GM23248 (cell line): ENCODE results near the gene MRPL20. TPM values are rescaled to one million over a fixed set of nuclear protein-coding genes. Genes with fewer than 3 reads are reported as not detected.
"Not testable (repeated sequence)": the region's sequence is repeated elsewhere in the genome, so short reads cannot be mapped to it uniquely, and the experiment has no call there.

Source experiments
- DNase-seq: peaks from one replicate; pipeline ENCODE4 v3.0.0-alpha.2; 2015
- H2AFZ ChIP-seq: fragments of 200-600 bp; sonication (generic); 2 replicates; pipeline ENCODE4 v1.6.1; 2016; ENCODE audit warnings: antibody characterized with exemption
- H3F3A ChIP-seq: fragments of 200-600 bp; sonication (generic); 2 replicates; pipeline ENCODE4 v1.6.1; 2016; ENCODE audit warnings: mild to moderate bottlenecking, antibody characterized with exemption, mixed run types; ENCODE audit not compliant: insufficient read depth
- H3K27ac ChIP-seq: fragments of 200-600 bp; sonication (generic); 2 replicates; pipeline ENCODE4 v1.5.1; 2016; ENCODE audit warnings: mild to moderate bottlenecking
- H3K27me3 ChIP-seq: fragments of 200-600 bp; sonication (generic); replicated peaks from 2 replicates; pipeline ENCODE4 v1.6.1; 2016; ENCODE audit warnings: mild to moderate bottlenecking; ENCODE audit not compliant: insufficient read depth
- H3K36me3 ChIP-seq: fragments of 200-600 bp; sonication (generic); 2 replicates; pipeline ENCODE4 v1.6.1; 2016; ENCODE audit warnings: low read depth, mild to moderate bottlenecking
- H3K4me1 ChIP-seq: fragments of 200-600 bp; sonication (generic); 2 replicates; pipeline ENCODE4 v1.6.1; 2016; ENCODE audit warnings: mild to moderate bottlenecking; ENCODE audit not compliant: insufficient read depth
- H3K4me2 ChIP-seq: fragments of 200-600 bp; sonication (generic); one replicate; pipeline ENCODE4 v1.6.1; 2016; ENCODE audit warnings: mild to moderate bottlenecking; ENCODE audit not compliant: unreplicated experiment
- H3K4me3 ChIP-seq: fragments of 200-600 bp; sonication (generic); 2 replicates; pipeline ENCODE4 v1.5.1; 2016; ENCODE audit warnings: mild to moderate bottlenecking
- H3K79me2 ChIP-seq: fragments of 200-600 bp; sonication (generic); 2 replicates; pipeline ENCODE4 v1.6.1; 2016; ENCODE audit warnings: mild to moderate bottlenecking; ENCODE audit not compliant: insufficient read depth
- H3K9ac ChIP-seq: fragments of 200-600 bp; sonication (generic); 2 replicates; pipeline ENCODE4 v1.6.1; 2016; ENCODE audit warnings: mild to moderate bottlenecking
- H3K9me2 ChIP-seq: fragments of 200-600 bp; sonication (generic); 2 replicates; pipeline ENCODE4 v1.6.1; 2016; ENCODE audit warnings: mixed run types, mild to moderate bottlenecking, moderate library complexity; ENCODE audit not compliant: insufficient read depth
- H3K9me3 ChIP-seq: fragments of 200-600 bp; sonication (generic); one replicate; pipeline ENCODE4 v1.6.1; 2017; ENCODE audit warnings: low read depth
- H4K20me1 ChIP-seq: fragments of 200-600 bp; sonication (generic); 2 replicates; pipeline ENCODE4 v1.6.0; 2016; ENCODE audit not compliant: insufficient read depth
- EZH2 ChIP-seq: fragments of 200-600 bp; sonication (generic); IDR thresholded peaks from 2 replicates; pipeline ENCODE4 v1.6.1; 2018; ENCODE audit warnings: antibody characterized with exemption, mild to moderate bottlenecking; ENCODE audit not compliant: insufficient read depth, poor library complexity, severe bottlenecking
- EZH2phosphoT487 ChIP-seq: fragments of 200-600 bp; sonication (generic); IDR thresholded peaks from 2 replicates; pipeline ENCODE4 v1.6.1; 2018; ENCODE audit warnings: antibody characterized with exemption, moderate library complexity, mild to moderate bottlenecking, low read depth; ENCODE audit not compliant: insufficient read depth
- WGBS, 2 experiments: methylation state at CpG; one replicate each; pipeline ENCODE4 v1.1.6; 2015 to 2017; ENCODE audit warnings: low lambda C conversion rate in 2 of 2, low coverage in 1 of 2; ENCODE audit errors: missing lambda C conversion rate in 2 of 2; 5-methylcytosine and 5-hydroxymethylcytosine counted together
- in situ Hi-C: fragments of 300-500 bp; cut with MboI; formaldehyde crosslinking; loops from 2 replicates; pipeline ENCODE4 v1.15.0; 2020
- polyA plus RNA-seq: library from polyadenylated mRNA; unstranded; fragments of >200 nt; fragmentation: Nextera tagmentation; extraction: Ambion mirVana; gene quantifications from 2 replicates; pipeline ENCODE4 v1.2.1, GENCODE V29; 2016
- total RNA-seq: library from RNA; depleted of rRNA; stranded (reverse); fragments of >200 nt; shearing (Covaris generic); gene quantifications from 2 replicates; pipeline ENCODE4 v1.2.3, GENCODE V29; 2014

Gene MRPL20
- total and polyA plus RNA-seq, 2 experiments from 2014 or later: 88.9 to 181 TPM

DNA sequence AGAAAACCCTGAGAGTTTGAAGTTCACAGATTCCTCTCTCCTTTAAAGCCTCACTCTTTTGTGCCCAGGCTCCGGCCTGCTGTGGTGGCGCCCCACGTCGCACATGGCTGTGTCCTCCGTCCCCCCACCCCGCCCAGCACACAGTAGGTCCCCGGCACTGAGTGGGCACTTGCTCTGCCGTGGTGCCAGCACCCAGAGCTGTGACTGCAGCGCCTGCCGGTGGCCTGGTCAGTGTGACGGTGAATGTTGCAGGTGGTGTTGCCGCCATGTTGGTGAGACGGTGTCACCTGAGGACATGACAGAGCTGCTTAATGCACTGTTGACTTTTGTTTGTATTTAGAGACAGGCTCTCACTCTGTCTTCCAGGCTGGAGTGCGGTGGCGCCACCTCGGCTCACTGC is 45.8 kb upstream of the MRPL20 start:
- H3F3A ChIP-seq: no peaks in the 10 kb centered on the region
- H3K9me3 ChIP-seq: no peaks in the 10 kb centered on the region
- H3K4me1 ChIP-seq: no peaks in the 10 kb centered on the region
- H3K27ac ChIP-seq: no peak overlapping the region
- no peak overlapping the region for H3K4me2 ChIP-seq
- H3K4me3 ChIP-seq: no peak overlapping the region
- TF ChIP-seq EZH2 (no peak), EZH2phosphoT487 (no peak)
- WGBS, 2 experiments: 74 to 76% methylated on average over 15 to 16 of the region's 16 CpGs
- in situ Hi-C loops: no loop called here
- no peak overlapping the region for H3K9ac ChIP-seq
- no peaks in the 10 kb centered on the region for H4K20me1 ChIP-seq
- H3K27me3 ChIP-seq: peaks cover 8% of the 10 kb centered on the region
- H3K36me3 ChIP-seq: no peaks in the 10 kb centered on the region
- no peaks in the 10 kb centered on the region for H3K79me2 ChIP-seq
- no peak overlapping the region for H2AFZ ChIP-seq
- DNase-seq: no peak
- no peaks in the 10 kb centered on the region for H3K9me2 ChIP-seq

DNA sequence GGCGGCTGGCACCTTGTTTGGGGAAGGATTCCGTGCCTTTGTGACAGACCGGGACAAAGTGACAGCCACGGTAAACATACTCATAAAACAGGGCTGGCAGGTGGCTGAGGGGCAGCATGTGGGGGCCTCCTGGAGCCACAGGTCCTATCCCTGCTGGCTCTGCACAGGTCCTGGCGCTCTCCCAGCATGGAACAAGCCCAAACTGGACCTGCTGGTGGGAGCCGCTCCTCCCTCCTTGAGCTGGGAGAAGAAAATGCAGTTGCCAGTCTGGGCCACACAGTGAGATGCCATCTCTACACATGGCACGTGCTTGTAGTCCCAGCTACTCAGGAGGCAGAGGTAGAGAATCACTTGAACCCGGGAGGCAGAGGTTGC is 45.3 kb upstream of the MRPL20 start:
- H3K36me3 ChIP-seq, in situ Hi-C loops, H3K9me3 ChIP-seq, H3F3A ChIP-seq, H3K9ac ChIP-seq, H4K20me1 ChIP-seq, H3K4me2 ChIP-seq, DNase-seq, H2AFZ ChIP-seq, H3K4me3 ChIP-seq, H3K4me1 ChIP-seq, H3K9me2 ChIP-seq, H3K79me2 ChIP-seq, H3K27me3 ChIP-seq, H3K27ac ChIP-seq: not testable (repeated sequence)
- 64 to 72% methylated on average over 8 of the region's 8 CpGs for WGBS, 2 experiments

DNA sequence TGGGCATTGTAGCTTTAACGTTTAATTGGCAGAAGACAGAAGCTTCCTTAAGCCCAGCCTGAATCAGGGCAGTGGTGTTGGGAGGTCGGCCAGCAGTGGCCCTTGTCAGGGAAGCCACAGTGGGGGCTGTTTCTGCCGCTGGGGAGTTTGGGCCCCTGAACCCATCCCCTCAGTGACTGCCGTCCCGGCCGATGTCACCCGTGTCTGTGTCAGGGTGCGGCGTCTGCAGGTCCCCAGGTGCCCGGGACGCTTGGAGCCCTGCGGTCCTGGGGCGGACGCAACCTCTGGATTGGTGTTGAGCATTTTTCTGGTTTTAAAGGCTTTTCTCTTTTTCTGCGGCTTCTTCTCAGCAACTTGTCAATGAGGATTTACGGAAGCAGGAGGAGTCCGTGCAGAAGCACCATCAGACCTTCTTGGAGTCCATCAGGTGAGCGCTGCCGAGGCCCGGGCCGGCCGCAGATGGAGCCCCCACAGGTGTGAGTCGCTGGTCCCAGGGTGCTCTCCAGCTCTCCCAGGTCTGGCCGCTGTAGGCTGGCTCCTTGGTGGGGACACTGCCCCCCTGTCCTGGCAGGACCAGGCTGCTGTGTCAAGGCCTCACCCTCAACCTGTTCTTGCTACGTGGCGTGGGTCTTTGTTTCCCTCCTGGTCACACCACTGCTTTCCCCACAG is 44.7 kb upstream of the MRPL20 start:
- no peaks in the 10 kb centered on the region for H3K9me3 ChIP-seq
- peaks cover 8% of the 10 kb centered on the region for H3K27me3 ChIP-seq
- H2AFZ ChIP-seq: no peak overlapping the region
- WGBS, 2 experiments: 84 to 86% methylated on average over 22 to 26 of the region's 26 CpGs
- no peaks in the 10 kb centered on the region for H3F3A ChIP-seq
- H3K79me2 ChIP-seq: no peaks in the 10 kb centered on the region
- H4K20me1 ChIP-seq: no peaks in the 10 kb centered on the region
- in situ Hi-C loops: no loop called here
- H3K4me2 ChIP-seq: no peak overlapping the region
- H3K4me1 ChIP-seq: no peaks in the 10 kb centered on the region
- H3K36me3 ChIP-seq: no peaks in the 10 kb centered on the region
- no peak overlapping the region for H3K9ac ChIP-seq
- no peak overlapping the region for H3K4me3 ChIP-seq
- no peaks in the 10 kb centered on the region for H3K9me2 ChIP-seq
- TF ChIP-seq EZH2phosphoT487 (no peak), EZH2 (no peak)
- DNase-seq: no peak
- no peak overlapping the region for H3K27ac ChIP-seq

DNA sequence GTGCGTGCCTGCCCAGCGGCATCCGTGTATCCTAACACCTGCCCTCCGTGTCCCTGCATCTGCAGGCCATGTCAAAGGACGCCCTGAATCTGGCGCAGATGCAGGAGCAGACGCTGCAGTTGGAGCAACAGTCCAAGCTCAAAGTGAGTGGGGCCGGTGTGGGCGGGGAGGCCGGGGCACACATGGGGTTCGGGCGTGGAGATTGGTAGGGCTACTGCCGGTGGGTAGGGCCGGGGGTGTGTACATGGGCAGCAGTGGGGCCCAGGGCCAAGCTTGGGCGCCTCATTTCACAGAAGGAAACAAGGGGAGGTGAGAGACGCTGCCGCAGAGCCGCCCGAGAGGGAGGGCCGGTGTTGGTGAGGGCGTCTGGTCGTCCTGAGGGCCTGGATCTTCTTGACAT is 43.5 kb upstream of the MRPL20 start:
- H3K36me3 ChIP-seq, in situ Hi-C loops, H3K27ac ChIP-seq, H3K4me1 ChIP-seq, H4K20me1 ChIP-seq, H3K4me2 ChIP-seq, H3K9me2 ChIP-seq, H3K27me3 ChIP-seq, DNase-seq, H3K9me3 ChIP-seq, H3K79me2 ChIP-seq, H3F3A ChIP-seq, H2AFZ ChIP-seq, H3K9ac ChIP-seq, H3K4me3 ChIP-seq: not testable (repeated sequence)
- 78 to 82% methylated on average over 10 to 22 of the region's 22 CpGs for WGBS, 2 experiments

DNA sequence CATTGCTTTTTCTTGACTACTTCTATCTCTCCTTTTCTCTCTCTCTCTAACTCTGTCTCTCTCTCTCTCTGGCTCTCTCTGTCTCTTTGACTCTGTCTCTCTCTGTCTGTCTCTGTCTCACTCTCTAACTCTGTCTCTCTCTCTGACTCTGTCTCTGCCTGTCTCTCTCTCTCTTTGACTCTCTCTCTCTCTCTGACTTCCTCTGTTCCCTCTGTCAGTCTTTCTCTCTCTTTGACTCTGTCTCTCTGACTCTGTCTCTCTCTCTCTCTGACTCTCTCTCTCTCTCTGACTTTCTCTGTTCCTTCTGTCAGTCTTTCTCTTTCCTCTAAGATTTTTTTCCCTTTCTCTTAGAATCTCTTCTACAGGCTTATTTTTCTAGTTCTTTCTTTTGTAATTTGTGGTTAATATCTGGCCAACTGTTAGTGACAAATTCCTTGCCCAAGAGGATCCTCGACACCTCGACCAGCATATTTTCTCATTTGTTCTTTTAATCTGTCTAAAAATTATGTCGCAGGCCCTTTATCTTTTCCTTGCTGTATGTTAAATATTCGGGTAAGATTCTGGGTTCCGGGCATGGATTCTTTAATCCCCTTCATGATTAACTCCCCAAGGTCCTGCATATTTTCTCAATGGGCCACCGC is 42.1 kb upstream of the MRPL20 start, which contains the start of gene ATAD3C:
ATAD3C (plus strand) TSS at position 591 of the 641 bp plus-strand sequence. CDS start 995 bp downstream, outside the sequence.
- in situ Hi-C loops: no loop called here
- WGBS, 2 experiments: 74 to 75% methylated on average over 6 of the region's 6 CpGs

DNA sequence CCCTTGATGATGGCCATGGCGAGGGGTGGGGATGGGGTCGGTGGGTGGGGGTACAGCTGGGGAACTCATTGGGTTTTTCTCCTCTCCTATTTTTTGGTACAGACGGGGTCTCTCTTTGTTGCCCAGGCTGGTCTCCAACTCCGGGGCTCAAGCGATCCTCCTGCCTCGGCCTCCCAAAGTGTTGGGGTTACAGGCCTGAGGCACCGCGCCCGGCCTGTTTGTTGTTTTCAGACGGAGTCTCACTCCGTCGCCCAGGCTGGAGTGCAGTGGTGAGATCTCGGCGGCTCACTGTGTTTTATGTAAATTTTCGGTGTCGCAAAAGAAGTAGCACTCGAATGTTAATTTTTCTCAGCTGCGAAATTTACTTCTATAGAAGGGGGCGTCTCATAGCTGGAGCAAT is 39.5 kb upstream of the MRPL20 start:
- H3K4me2 ChIP-seq, H2AFZ ChIP-seq, H3K9me2 ChIP-seq, H3K79me2 ChIP-seq, DNase-seq, H3K9ac ChIP-seq, in situ Hi-C loops, H3F3A ChIP-seq, H3K27me3 ChIP-seq, H3K36me3 ChIP-seq, H3K4me1 ChIP-seq, H3K9me3 ChIP-seq, H4K20me1 ChIP-seq, H3K27ac ChIP-seq, H3K4me3 ChIP-seq: not testable (repeated sequence)
- WGBS, 2 experiments: 75 to 90% methylated on average over 13 to 19 of the region's 19 CpGs

More for the DNA sequence above, 42.1 kb upstream of the MRPL20 start, which contains the start of gene ATAD3C:
- Histone ChIP-seq H3K36me3 (no peaks in the 10 kb centered on the region), H3K79me2 (no peaks in the 10 kb centered on the region), H3K27ac (no peak within 1 kb of the TSS), H3K9me3 (no peaks in the 10 kb centered on the region), H4K20me1 (no peaks in the 10 kb centered on the region), H2AFZ (no peak within 1 kb of the TSS), H3F3A (no peaks in the 10 kb centered on the region), H3K4me1 (no peaks in the 10 kb centered on the region), H3K4me2 (no peak within 1 kb of the TSS), H3K9me2 (no peaks in the 10 kb centered on the region), H3K27me3 (peaks cover 8% of the 10 kb centered on the region), H3K9ac (no peak within 1 kb of the TSS), H3K4me3 (no peak within 1 kb of the TSS)
- no peak for TF ChIP-seq EZH2
- no peak for TF ChIP-seq EZH2phosphoT487
- no peak for DNase-seq
